ENCODE data around the gene CACNG5.

CACNG5 gene

DNA sequence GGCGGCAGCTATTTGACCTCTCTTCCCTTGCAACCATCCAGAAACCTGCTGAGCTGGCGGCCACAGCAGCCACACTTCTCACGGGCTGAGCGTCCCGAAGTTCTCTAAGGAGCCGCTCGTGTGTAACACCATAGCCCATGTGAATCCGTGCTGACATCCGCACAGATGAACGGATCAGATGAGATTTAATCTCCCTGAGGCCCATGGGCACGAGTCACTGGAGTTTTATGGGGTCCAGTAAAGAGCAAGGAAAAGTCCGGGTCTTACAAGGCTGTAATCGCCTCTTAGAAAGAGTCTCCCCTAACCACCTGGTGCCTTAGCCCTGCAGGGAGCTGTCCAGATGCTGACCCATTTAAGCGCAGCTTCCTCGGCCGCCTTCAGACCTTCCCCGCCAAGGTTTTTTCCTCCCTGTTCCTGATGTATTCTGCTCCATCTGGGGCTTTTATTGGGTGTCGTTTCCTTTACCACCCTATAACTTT lies 5.5 kb upstream of the CACNG5 start:
- DNase-seq = no peak

DNA sequence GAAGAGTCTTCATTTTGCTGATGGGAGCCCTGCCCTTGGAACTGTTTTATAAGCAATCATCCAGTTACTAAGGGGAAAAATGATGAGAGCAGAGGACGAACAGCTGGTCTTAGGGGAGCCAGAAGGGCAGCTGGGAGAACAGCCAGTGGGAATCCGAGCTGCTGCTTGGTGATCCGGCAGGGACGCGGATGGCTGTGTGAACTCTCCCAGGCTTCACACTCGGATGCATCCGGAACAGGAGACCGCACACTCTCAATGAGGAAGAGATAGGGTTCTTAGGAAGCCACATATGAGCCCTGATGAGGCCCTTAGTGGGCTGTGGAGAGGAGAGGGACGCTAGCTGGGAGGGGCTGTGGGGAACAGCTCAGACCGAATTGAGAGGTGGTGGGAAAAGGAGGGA lies 5.0 kb upstream of the CACNG5 start:
- DNase-seq = no peak

DNA sequence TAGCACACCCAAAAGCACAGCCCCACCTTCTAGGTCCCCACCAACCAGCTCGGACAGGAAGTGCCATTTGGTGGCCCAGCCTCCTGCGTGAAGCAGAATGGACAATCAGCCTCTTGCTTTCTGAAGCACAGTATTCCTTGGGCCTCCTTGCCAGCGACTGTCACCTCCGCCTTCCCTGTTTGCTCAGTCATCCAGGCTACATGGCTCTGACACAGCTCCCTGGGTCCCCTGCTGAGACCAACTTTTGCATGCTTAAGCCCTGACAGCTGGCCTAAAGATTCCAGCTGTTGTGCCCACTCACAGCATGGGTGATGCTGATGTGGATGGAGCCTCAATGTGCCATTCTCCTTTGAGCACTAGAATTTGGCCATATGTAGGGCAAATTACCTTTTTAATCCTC lies 4.5 kb upstream of the CACNG5 start:
- DNase-seq = no peak

DNA sequence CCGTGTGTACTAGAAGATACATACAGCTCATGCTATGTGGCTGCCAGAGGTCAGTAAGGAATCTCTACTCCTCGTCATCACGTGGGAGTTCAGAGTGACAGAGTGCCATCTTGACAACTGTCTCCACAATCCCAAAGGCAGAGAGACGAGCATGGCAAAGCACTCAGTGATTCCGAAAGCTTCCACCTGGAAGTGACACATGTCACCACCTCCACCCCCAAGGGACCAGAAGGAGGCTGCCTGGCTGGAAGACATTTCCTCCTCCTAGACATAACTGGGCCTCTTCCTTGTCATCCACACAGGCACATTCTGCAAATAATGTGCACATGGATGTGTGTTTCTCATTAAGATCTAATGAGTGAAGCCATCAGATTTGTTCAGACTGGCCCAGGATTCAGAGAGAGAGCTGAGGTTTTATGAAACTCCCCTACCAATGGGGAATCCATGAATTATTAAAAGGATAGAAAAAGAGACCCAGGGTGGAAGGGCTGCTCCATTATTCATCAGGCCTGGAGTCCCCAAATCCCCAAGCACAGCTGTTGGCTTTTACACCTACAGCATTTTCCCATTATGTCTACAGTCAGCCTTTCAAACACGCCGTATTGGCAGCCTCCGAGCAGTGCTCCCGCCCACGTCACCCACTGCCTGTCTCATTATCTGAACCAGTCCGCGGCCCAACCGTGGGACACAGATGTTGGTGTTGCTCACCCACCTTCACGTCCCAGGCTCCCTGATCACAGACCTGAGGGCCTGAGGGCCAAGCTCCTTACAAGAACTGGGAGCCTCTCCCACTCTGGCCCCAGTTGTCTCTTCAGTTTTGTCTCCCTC lies 3.3 kb upstream of the CACNG5 start:
- DNase-seq = no peak

DNA sequence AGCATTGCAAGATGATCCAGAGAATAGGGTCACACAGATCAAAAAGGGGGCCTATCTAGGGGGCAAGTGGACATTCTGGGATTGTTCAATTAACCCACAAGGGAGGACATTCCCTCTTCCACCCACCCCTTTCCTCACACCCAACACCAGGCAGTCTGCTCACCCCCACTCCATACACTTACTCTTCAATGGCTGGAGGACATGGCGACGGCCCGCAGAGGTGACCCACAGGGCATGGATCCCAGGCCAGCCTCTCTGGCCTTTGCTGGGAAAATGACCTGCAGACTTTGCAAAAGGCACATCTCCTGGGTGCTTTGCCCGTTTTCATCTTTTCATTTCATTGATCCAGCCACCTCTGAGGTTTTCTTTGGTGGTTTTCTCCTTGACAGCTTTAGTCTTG lies 1.7 kb upstream of the CACNG5 start:
- DNase-seq = no peak

DNA sequence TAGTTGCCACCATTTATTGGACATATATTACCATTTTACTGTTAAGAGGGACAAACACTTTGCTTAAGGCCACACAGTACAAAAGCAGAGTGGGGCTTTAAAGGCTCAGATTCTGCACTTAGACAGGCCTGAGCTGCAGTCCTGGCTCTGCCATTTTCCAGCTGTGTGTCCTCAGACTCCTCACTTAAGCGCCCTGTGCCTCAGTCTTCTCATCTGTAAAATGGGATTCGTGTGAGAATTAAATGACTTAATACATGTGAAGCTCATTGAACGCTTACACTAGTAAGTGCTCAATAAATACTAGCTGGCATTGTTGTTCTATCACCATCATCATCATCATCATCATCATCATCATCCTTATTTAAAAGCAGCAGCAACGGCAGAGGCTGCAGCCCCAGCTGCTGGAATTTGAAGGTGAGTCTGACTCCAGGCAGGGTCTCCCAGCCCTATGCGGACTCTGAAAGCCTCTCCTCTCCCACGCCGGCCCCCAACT lies 445 bp upstream of the CACNG5 start:
- DNase-seq = no peak

DNA sequence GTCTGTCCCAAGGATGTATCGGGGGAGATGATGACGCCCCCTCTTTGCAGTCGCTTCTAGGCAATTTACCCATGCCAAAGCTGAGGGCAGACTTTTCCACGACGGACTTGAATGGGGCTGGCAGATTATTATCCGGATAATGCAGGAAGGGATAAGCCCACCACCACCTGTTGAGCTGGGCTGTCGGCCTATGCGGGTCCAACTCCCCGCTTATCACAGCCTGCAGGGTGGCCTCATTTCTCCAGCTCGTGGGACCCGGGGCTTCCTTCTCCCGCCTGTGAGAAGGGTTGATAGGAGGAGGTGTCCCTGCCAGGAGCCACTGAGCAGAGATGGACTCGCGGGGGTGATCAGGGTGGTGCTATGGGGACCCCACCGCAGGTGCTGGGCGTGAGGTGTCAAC lies 559 bp downstream of the CACNG5 start:
- DNase-seq = no peak

DNA sequence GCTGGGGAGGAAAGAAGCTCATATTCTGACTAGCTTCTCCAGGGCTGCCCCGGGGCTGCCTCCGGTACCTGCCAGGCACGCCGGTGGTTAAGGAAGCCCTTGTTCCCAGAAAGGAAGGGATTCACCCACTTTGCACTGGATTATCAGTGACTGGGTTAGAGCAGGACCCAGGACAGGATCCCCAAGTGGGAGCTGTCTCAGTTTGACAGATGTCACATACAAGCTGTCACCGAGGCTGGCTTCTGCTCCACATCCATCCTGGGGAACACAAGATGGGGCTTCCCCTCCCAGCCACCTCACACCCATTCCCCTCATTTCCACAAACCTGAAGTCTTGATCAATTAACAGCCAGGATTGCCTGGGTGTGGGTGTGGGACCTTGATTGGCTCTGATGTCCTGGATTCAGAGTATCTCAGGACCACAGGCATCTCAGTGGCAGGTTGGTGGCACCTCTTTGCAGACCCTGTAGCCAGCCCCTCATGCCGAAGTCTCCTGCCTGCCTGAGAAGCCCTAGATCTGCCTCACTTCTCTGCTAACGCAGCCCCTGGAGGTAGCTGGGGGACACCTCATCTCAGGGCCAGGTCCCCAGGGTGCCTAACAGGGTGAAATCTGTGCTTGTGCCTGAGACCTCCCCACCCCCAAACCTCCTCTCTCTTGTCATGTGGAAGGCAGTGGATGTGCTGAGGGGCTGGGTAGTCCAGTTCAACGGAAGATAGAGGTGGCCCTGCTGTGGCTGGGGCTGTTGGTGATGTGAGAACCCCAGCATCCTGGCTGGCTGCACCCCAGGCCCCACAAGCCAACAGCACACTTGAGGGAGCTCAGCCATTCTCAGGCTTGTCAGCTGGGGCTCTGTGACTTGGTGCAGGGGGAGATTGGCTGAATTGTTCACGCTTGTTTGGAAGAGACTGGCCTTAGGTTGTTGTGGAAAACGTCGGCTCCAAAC lies 1.4 kb downstream of the CACNG5 start:
- DNase-seq = no peak

DNA sequence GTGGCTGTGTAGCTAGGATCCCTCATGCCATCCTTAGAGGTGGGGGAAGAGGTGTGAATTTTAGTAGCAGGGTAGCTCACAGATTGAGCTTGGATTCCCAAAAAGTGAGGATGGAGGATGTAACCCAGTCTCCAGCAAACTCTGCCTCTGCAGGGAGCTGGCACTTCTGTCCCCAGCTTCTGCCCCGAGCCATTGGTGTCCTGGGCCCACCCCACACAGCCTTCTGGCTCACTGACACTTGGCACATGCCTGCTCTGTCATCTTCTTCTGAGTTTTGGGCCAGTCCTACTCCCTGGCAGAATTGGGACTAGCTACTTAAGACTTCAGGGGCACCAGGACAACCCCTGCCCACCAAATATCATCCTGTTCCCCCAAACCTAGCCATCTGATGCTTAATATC lies 2.3 kb downstream of the CACNG5 start:
- DNase-seq = no peak

DNA sequence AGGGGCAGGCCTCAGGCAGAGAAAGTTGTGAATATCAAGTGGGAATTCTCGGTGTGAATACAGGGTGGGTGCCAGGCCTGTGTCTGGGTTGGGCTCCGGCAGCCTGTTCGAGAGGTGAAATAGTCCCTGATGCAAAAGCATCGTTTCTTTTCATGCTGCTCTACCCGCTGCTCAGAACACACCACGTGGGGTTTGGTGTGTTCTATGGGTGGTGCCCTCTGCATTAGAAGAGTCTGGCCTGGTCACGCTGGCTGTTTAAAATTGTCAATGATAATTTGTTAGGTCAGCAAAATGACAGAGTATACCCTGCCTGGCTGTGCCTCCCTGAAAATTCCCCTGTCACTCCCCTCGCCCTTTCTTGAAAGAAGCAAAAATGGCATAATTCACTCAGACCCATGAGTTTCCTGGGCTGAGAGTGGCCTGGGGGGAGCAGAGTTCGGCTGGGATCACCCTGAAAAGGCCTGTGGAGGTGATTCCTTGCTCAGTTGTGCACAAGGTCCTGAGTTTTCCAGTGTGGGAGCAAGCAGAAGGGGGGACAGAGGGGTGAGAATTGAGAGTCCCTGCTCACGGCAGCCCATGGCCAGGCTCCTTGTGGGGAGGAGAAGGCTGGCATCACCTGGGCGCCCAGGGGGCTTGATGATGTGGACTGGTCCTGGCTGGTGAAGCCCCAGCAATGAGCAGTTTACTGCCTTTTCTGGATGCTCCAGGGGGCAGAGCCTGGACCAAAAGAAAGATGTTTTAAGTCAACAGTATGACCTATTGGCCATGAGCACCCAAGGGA lies 3.2 kb downstream of the CACNG5 start:
- no peak for DNase-seq

DNA sequence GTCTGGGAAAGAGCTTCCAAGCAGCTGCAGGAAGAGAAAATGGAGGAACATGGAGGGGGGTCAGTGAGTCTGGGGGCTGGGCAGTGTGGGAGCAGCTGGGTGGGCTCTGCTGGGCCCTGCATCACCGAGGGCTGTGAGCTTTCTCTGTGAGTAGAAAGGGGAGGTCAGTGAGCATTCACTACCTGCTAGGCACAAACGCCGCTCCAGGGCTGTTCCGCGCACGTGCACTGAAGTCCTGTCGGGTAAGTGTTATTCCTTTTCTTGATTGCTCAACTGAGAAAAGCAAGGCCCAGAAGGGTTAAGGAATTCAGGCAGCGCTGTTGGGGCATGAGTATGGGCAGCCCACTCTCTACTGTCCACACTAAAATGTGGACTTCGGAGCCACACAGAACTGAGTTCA lies 4.7 kb downstream of the CACNG5 start:
- no peak for DNase-seq

DNA sequence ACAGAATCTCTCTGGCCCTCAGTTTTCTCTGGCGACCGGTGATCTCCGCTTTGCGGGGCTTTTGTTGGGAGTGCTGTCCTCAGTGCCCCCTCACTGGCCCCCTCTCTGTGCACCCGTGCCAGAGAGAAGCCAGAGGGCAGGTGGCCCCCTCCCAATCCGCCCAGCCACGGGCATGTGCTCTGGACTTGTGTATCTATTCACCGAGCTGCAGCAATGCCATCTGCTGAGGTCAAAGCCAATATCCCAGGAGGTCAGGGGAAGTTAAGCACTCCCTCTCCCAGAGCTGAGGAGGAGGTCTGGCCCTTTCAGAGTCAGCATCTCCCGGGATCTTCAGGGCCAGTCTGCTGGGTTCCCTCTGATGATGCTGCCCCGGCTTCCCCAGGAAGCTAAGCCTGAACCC lies 5.1 kb downstream of the CACNG5 start:
- DNase-seq = no peak

DNA sequence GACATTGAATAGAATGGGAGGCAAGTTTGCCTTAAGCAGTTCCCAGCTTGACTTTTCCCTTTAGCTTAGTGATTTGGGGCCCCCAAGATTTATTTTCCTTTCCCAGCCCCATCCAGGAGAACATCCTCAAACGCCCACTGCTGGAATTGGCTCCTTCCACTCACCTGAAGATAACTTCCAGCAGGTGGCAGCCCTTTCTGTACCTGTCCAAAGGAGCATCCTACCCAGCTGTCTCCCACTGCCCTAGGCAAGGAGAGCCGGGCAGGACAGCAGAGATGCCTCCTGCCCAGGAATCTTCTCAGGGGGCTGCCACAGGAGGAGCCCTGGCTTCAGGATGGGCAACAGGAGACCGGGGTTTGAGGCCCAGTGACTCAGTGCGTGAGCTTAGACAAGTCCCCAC lies 6.4 kb downstream of the CACNG5 start:
- DNase-seq = no peak

DNA sequence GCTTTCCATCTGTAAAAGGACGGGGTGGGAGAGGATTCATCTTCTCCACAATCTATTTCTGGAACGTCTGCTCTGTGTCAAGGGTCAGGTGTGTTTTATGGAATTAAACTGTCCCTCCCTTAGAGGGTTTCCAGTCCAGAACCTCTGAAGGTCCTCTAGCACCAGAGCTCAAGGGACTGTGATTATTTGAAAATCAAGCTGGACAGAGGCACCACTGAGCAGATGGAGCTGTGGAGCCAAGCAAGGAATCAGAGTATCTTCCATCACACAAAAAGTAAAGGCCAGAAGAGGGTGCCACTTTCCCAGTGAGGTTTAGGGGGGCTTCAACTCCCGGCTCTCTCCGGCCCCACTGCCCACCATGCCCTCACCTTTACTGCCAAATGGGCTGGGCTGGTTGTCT lies 6.8 kb downstream of the CACNG5 start:
- no peak for DNase-seq

DNA sequence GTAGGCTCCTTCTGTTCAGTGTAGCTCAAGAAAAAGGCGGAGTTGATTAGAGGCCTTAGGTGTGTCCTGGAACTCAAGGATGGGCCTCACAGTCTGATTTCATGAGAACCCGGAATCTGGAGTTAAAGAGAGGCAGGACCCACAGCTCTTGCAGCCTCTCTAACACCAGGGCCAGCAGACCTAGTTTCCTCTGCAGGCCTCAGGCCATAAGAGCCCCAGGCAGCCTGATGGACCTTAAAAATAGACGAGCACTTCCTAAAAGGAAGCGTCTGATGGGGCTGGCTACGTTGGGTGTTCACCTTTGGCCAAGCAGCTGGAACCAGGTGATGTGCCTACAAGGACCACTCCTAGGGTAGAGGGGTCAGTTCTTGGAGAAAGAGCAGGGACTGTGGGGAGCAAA lies 7.6 kb downstream of the CACNG5 start:
- no peak for DNase-seq

DNA sequence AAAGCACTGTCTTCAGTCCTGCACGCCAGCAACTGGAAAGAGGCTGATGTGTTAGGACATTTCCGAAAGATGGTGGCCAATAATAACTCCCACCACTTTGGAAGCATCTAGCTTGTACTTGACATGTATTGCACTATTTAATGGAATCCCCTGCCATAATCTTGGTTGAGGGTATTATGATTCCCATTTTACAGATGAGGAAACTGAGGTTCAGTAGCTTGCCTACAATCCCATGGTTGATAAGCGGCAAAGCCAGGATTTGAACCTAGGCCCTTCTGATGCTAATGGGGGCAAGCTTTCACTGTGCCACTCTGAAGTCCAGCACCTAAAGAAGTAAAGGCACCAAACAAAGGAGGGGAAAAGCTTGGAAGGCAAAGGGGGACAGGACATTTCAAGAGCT lies 8.0 kb downstream of the CACNG5 start:
- DNase-seq = no peak

DNA sequence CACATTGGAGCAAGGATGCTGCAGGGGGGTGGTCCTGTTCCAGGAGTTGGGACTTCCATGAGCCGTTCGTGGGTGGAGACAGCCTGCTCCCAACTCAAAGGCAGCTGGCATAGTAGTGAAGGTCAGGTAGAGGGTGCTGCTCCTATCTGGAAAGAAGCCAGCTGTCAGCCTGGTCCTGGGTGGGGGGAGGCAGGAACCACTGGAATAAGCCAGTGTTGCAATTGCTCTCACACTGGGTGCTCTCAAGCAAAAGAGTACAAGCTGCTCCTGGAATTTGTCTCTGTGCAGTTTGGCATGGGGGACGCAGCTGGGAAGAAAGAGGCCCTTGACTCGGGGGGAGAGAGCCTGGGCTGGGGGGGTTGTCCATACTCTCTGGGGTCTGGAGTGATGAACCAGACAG lies 8.7 kb downstream of the CACNG5 start:
- no peak for DNase-seq

DNA sequence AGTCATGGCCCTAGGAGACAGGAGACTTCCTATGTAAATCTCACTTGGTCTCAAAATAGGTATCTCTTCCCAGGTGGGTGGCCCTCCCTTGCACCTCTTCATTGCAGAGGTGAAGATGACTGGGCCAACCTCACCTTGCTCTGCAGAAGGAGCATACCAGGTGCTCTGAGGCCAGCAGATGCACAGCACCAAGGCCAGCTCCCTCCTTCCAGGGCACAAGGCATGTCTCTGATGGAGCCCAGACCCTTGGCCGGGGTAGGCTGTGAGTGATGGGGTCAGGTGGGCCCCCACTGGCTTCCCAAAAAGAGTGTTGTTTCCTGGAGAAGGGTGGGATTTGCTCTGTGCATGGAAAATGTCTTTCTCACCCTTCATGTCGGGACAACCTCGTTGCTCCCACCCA lies 12.8 kb downstream of the CACNG5 start:
- no peak for DNase-seq

DNA sequence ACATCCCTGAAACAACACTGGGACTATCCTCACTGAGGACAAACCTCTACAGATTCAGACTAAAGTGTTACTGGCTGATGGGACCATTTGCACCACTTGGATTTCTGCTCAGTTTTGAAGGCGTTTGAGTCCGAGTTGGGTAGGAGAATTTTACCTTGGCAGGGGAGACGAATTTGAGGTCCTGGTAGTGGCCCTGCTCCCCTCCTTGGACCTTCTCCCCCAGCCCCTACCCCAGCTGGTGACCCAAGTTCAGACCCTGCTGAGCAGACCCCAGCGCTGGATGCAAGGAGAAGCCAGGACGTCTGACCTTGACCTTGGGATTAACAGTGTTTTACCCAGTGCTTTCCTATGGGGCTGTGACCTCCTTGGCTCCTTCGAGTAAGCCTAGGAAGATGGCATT lies 13.6 kb downstream of the CACNG5 start:
- no peak for DNase-seq

DNA sequence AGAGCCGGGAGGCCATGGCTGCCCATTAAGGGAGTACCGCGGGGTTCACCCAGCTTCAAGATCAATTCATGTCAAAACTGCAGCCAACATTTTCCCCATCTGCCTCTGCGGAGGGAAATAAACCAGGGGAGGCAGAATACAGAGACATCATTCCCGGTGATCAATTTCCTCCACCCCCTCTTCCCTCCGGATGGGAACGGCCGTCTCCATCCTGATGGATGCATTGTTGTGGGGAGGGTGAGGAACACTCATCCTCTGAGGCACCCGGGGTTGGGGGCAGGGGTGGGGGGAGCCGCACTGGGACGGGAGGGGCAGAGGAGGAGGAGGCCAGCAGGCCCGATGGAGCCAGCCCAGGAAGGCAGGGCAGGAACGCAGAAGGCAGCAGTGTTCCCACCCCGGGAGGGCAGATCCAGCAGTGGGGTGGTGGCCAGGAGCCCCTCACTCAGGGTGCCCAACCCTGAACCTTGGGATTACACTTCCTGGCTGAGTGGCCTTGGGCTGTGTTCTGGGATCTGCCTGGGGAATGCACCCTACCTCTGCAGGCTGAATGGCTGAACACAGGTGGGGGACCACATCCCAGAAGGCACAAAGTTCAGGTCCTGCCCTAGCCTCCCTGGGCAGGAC lies 14.2 kb downstream of the CACNG5 start:
- no peak for DNase-seq

DNA sequence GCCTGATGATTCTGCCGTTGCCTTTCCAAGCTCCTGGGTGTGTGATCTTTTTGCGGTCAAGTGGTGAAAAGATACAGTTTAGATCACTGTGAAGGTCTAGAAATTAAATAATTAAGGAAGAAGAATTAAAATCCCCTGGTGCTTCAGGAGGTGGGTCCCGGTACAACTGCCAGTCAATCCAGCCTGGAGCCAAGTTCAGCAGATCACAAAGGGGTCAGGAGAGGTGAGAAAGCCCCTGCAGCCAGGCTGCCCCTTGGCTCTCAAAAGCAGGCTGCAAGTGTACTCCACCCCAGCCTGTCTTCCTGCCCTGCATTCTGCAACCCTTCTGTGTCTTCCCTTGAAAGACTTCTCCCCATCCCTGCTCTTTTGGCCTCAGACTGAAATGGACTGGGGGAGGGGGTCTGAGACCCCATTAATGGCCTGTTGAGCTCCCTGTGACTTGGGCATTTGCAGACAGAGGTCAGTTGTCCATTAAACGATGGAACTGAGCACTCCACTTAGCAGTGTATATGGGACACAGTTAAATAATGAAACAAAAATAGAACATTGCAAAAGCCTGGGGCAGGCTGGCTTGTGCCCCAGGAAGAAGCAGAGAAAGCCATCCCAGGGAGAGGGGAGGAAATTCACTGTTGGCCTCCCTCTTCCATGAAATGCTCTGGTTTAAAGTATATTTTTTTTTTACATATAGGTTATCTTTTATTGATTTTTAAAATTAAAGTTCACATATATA lies 15.1 kb downstream of the CACNG5 start:
- no peak for DNase-seq

DNA sequence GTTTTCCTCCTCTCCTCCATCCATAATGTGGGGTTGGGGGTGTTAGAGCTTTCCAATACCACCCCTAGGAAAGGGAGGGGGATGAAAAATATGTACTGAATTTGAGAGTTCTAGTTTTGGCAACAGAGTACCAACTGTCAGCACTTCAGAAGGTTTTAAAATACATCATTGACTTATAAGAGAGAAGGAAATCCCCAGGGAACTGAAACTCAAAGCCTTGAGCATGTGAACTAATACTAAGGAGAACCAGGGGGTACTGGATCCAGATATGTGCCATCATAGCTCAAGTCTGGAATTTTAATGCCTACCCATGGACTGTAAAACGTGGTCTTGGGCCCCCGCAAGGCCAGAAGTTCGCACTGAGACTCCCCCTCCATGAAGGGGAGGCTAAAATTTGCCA lies 15.8 kb downstream of the CACNG5 start:
- DNase-seq = peak; percentile 50

All from suppressor macrophage treated with lipopolysaccharide for 4 hours (primary cell).